NCI-H446 treated with DMSO at 0.1 percent for 48 hours (cell line): Measurements from ENCODE around the gene EFNA2.

Experiments used
- DNase-seq: peaks from one replicate; lab custom pipeline; 2025; lab: John Stamatoyannopoulos, UW

Gene EFNA2

GRCh38 chr19:1260749-1261537 is 24.7 kb upstream of the EFNA2 start:
- peak; percentile 93 for DNase-seq

- no peak for DNase-seq
Observed at GRCh38 chr19:1261538-1261797, 24.2 kb upstream of the EFNA2 start.

DNA sequence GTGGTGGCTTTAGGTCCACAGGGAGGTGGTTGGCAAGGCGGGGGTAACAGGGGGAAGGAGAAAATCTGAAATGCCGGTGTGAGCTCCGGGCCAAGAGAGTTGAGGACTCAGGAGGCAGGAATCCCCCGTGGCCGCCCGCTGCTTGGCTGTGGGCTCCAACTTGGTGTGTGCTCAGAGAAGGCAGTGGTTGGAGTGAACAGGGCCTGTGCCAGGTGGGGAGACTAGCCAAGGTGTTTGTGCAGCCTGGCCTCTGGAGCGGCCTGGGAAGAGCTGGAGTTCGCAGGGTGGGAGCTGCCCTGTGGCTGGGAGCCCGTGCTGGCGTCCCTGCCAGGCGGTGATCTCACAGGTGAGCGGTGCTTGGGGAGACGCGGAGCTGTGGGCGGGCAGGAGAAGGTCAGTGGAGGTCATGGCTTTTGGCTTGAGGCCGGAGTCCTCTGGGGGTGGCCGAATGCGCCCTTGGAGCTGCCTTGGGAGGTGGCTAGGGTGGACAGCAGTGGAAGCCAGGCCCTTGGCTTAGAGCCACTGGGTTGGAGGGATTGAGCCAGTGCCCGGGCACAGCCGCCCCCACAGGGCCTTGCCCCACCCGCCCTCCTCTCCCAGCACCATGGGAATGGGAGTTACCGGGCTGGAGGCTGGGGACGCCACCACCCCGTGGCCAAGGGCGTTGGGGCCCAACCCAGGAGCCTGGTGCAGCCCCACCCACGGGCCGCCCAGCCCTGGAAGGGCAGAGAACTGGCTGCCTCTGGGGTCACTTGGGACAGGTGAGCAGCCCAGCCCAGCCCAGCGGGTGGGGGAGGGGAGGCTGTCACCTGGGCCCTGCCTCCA is 23.7 kb upstream of the EFNA2 start:
- no peak for DNase-seq

DNA sequence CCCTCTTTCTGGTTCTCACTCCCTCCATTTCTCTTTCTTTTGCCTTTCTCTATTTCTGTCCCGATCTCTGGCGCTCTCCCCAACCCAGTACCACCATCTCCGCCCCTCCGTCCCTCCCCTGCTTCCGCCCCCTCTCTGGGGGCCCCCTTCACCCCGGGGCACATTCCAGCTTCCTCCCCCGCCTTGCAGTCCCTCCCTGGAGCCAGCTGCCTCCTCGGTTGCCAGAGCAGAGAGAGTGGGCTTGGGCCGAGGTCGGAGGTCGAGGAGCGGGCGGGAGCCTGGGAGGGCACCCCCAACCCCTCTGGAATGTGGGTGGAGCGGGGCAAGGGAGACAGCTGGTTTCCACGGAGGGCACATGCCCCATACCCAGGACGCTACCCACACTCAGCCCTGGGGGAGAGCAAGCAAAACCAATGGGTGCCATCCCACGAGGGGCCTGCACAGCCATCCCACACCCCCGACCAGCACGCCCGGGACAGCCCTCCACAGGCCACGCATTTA is 23.0 kb upstream of the EFNA2 start:
- DNase-seq: no peak

- no peak for DNase-seq
Observed at GRCh38 chr19:1263188-1263587, 22.5 kb upstream of the EFNA2 start.

- no peak for DNase-seq
Observed at GRCh38 chr19:1264801-1265614, 20.7 kb upstream of the EFNA2 start.

GRCh38 chr19:1265615-1266128 is 20.0 kb upstream of the EFNA2 start:
- no peak for DNase-seq

DNA sequence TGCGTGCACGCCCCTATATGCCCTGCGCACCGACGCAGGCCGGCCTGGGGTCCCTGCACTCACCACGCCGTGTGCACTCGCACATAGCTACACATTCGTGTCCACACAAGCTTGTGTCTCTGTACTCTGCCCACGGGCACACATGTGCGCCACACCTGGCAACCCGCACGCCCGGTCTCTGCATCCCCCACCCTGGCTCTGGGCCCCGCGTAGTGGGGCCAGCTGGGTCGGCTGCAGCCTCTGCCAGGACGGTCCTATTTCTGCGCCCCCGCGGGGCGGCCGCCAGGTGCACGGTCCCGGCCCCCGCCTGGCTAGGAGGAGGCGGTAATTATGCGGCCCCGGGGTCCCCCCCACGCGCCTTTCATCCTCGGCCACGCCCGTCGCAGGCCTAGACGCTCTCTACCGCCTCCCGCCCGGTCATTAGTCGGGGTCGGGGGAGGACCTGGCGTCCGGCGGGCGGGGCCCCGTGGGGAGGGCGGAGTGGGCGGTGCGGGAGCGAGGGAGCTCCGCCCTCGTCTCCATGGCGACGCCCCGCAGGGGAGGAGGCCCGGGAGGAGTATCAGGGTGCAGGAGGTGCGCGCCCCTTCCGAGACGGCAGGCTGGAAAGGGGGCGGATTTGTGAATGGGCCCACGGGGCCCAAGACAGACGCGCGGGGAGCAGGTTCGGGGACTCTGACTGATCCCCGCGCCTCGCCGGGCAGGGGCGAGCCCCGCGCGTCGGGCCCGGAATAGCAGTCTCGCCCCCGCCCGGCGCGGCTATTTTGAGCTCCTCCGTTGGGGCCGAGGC is 19.4 kb upstream of the EFNA2 start:
- DNase-seq: peak; percentile 40

DNA sequence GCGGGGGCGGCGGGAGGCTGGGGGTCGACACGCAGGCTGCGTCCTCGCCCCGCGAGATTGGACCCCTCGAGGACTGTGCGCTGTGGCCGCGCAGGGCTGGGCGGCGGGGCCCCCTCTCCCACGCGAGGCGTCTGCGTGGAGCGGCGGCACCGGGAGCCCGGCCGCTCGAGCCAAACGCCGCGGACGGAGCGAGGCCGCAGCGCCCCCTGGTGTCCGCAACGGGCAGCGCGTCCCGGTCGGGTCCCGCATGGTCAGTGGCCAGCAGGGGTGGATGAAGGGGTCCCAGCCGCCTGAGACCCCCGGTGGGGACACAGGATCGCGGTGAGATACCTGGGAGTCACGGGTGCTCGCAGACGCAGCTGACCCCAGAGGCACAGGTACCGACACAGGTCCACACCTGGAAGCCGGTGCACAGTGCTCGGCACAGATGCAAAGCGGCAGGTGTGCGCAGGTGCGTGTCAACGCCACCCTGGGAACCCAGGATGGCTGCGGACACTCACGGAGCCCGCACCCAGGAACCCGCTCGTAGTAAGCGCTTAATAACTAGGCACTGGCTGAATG is 18.7 kb upstream of the EFNA2 start:
- DNase-seq: no peak

DNA sequence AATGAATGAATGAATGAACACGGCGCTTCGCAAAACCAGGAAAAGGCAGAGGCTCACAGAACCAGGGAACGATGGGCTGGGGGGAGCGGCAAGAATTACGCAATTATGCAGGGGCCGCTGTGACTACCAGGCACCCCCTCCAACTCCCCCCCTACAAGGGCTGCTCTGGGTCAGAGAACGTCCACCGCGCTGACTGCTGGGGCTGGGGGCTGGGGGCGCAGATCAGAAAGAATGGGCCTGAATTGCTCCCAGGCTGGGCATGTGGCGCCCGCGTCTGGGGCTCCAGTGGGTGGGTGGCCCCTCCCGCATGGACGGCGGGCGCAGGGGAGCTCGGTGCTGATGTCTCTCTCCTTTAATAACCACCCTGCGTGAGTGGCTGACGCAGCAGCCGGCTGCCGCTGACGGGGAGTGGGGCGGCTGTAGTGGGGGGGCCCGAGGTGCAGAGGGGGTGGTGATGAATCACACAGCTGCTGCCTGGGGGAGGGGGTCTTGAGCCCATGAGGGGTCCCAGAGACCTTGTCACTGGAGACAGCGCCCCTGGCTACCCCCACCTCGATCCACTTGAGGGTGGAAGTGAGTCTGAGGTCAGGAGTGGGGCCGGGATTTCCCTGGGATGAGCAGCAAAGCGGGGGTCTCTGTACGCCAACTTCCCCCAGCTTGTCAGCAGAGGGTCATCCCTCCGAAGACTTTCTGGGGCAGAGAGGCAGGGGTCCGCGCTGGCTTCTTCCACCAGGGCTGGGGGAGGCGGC is 18.0 kb upstream of the EFNA2 start:
- no peak for DNase-seq

DNA sequence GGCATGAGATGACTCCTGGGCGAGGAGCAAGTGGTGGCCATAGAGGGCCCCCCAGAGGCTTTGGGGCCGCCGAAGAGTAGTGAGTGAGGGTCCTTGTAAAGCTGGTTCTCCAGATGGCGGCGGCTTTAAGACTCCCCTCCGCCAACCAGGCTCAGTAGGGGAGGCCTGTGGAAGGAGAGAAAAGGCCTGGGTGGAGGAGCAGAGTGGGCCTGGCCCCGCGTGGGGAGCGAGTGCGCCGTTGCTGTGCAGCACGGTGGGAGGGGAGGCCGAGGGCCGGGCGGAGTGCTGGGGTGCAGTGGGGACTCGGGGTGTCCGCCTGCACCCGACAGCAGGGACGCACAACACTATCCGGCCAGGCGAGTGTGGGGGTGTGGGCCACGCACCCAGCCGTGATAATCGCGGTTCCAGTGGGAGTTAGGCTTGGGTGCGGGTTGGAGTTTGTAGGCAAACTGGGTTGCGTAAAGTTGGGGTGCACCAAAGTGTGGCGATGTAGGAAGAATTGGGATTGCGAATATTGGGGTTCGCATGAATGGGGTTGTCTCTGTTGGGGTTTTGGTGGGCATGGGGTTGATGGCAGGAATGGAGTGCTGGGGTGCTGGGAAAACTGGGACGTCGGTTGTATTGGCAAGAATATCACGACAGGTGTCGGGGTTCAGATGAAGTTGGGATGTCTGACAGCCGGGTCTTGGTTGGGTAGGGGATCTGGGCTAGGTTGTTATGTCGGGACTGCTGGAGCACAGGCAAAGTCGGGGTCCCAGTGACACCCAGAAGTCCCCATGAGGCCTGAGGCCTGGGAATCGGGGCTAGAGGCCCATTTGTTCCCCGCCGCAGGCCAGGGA is 17.2 kb upstream of the EFNA2 start:
- no peak for DNase-seq

DNA sequence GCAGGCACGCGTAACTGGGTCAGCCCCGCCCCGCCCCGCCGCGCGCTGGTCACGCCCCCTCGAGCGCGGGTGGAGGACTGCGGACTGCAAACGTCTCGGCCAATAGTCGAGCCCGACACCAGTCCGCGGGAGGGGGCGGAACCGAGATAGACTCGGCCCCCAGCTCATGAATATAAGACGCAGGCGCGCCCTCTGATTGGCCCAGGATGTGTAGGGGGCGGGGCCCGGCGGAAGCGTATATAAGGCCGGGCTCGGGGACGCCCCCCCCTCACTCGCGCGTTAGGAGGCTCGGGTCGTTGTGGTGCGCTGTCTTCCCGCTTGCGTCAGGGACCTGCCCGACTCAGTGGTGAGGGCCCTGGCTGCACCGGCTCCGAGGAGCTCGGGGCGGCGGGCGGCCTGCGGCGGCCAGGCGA is 16.6 kb upstream of the EFNA2 start, which contains the start of gene CIRBP:
CIRBP (plus strand) TSS at position 268 of the 413 bp plus-strand sequence. CDS start 1,602 bp downstream, outside the sequence.
- peak; percentile 99 for DNase-seq

GRCh38 chr19:1269478-1270212 is 16.0 kb upstream of the EFNA2 start:
- DNase-seq: peak; percentile 94

GRCh38 chr19:1270213-1270853 is 15.3 kb upstream of the EFNA2 start:
- DNase-seq: peak; percentile 43

DNA sequence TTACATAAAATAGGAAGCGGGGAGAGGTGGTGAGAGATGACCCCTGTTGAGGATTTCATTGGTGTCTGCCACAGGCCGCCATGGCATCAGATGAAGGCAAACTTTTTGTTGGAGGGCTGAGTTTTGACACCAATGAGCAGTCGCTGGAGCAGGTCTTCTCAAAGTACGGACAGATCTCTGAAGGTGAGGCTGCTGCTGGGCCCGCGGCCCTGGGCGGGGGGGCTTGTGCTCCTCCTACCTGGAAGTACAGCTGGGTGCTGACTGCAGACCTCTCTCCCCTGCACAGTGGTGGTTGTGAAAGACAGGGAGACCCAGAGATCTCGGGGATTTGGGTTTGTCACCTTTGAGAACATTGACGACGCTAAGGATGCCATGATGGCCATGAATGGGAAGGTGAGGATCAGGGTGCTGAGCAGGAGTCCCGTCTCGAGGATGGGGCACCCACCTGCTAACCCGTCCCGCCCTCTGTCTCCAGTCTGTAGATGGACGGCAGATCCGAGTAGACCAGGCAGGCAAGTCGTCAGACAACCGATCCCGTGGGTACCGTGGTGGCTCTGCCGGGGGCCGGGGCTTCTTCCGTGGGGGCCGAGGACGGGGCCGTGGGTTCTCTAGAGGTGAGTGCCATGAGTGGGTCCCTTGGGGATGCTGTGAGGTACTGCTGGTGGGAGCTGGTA is 14.7 kb upstream of the EFNA2 start:
- DNase-seq: no peak

DNA sequence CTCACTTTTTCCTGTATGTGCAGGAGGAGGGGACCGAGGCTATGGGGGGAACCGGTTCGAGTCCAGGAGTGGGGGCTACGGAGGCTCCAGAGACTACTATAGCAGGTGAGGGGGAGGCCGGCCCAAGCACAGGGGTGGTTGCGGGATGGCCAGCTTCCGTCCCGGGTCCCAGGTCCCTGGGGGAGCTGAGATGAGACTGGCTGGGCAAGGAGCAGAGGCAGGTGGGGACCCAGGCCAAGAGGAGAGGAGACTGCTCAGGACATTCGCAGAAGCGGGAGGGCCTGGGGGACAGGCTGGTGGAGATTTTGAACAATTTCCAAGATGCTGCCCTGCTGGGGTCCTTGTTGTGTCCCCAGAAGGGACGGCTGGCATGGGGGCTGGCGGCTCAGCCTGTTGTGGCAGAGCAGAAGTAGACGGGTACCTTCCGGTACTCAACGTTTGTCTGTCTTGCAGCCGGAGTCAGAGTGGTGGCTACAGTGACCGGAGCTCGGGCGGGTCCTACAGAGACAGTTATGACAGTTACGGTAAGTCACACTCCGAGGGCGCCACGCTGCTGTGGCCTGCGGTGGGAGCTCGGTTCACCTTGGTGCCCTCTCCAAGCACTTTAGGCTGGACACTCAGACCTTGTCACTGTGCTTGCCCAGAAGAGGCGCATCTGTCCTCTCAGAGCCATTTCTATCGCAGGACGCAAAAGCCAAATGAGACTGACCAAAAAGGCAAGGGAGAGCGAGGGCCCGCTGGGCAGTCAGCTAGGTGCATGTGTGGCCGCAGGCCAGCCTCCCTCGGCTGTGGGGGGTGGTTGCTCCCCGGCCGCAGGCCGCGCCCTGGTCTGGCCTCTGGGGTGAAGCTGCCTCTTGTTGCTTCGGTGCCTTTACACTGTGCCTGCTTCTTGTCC is 13.9 kb upstream of the EFNA2 start:
- no peak for DNase-seq
